VCaP (cell line): Measurements from ENCODE around the gene APOE.
A peak's percentile ranks its signal among the peaks of the same experiment; 100 is the strongest.
"Not testable (repeated sequence)": the region's sequence is repeated elsewhere in the genome, so short reads cannot be mapped to it uniquely, and the experiment has no call there.

Experiments
- H3K27ac ChIP-seq: fragments of 450-650 bp; 2 replicates; pipeline ENCODE4 v1.5.1; 2017
- CTCF ChIP-seq: fragments of 450-650 bp; conservative IDR thresholded peaks from 2 replicates; pipeline ENCODE4 v1.5.1; 2017; ENCODE audit warnings: mild to moderate bottlenecking, moderate library complexity

APOE gene

GRCh38 chr19:44907613-44908012 lies 2.0 kb downstream of the APOE start:
- no peak overlapping the region for H3K27ac ChIP-seq
- TF ChIP-seq CTCF, result no peak

- H3K27ac ChIP-seq, result no peak overlapping the region
Observed at GRCh38 chr19:44908074-44908835, 2.7 kb downstream of the APOE start.

GRCh38 chr19:44908836-44909261 lies 3.3 kb downstream of the APOE start:
- no peak overlapping the region for H3K27ac ChIP-seq
- no peak for TF ChIP-seq CTCF

More at GRCh38 chr19:44908074-44908835, 2.7 kb downstream of the APOE start:
- TF ChIP-seq CTCF, result no peak

GRCh38 chr19:44909775-44910174 lies 4.2 kb downstream of the APOE start:
- no peak overlapping the region for H3K27ac ChIP-seq
- TF ChIP-seq CTCF, result no peak

GRCh38 chr19:44911896-44912295 lies 6.3 kb downstream of the APOE start:
- H3K27ac ChIP-seq, result not testable (repeated sequence)

GRCh38 chr19:44912854-44913253 lies 7.3 kb downstream of the APOE start:
- H3K27ac ChIP-seq, result no peak overlapping the region
- no peak for TF ChIP-seq CTCF

GRCh38 chr19:44913512-44914432 lies 8.2 kb downstream of the APOE start:
- peak overlapping the region; percentile 78; the same call in 1 of the 2 replicates for H3K27ac ChIP-seq

- H3K27ac ChIP-seq, result peak within 1 kb of the TSS; percentile 78; the same call in 1 of the 2 replicates
Observed at GRCh38 chr19:44914433-44915206, 9.0 kb downstream of the APOE start, which contains the start of gene APOC1. TSS of gene APOC1 (plus strand) at chr19:44914608. CDS start at chr19:44914892, 284 bp downstream.
